Coronary artery (tissue), 2 donors: ENCODE measurements around the gene PSTPIP2.

Experiments
- DNase-seq: peaks from one replicate; pipeline ENCODE4 v3.0.0-alpha.2; 2017; ENCODE audit warnings: low spot score
- H3K27ac ChIP-seq, 2 donors: fragments of 200-600 bp; sonication (generic); one replicate each; pipeline ENCODE4 v1.5.1; 2016 to 2019
- H3K4me3 ChIP-seq: fragments of 200-600 bp; sonication (generic); 2 replicates; pipeline ENCODE4 v1.5.1; 2016; ENCODE audit warnings: mild to moderate bottlenecking, moderate library complexity
- CTCF ChIP-seq: fragments of 200-600 bp; sonication (generic); IDR thresholded peaks from one replicate; pipeline ENCODE4 v1.5.1; 2019; ENCODE audit warnings: antibody characterized with exemption

The PSTPIP2 gene

DNA sequence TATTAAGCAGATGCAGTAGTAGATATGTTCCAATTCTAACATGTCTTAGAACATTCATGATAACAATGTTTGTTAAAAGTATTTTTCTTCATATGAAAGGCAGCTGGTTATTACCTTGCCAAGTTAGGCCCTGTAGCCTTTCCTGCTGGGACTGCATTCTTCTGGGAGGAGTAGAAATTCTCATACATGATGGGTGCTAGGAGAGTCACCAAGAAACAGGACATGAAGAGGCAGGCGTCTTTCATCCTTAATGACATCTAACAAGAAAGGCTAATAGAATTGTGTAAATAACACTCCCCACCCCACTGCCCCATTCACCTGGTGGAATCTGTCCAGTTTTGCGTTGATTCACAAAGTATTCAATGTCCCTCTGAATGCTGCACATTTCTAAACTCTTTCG lies 80.3 kb downstream of the PSTPIP2 start:
- no peak for TF ChIP-seq CTCF

GRCh38 chr18:45984546-45985235 lies 87.4 kb downstream of the PSTPIP2 start:
- H3K27ac ChIP-seq, result no peak overlapping the region
- TF ChIP-seq CTCF, result no peak
- H3K4me3 ChIP-seq, result no peak overlapping the region
- no peak for DNase-seq

More for the DNA sequence above, 80.3 kb downstream of the PSTPIP2 start:
- DNase-seq, result no peak
- no peak overlapping the region for H3K27ac ChIP-seq
- no peak overlapping the region for H3K4me3 ChIP-seq

- no peak for DNase-seq
- H3K27ac ChIP-seq, result no peak overlapping the region
- no peak overlapping the region for H3K4me3 ChIP-seq
- no peak for TF ChIP-seq CTCF
These were observed 90.2 kb downstream of the PSTPIP2 start for GRCh38 chr18:45981821-45982220.

- no peak for TF ChIP-seq CTCF
- Histone ChIP-seq H3K27ac (no peak overlapping the region), H3K4me3 (no peak overlapping the region)
- no peak for DNase-seq
These were observed 91.8 kb downstream of the PSTPIP2 start for GRCh38 chr18:45980229-45980628.

GRCh38 chr18:45978084-45978483 lies 94.0 kb downstream of the PSTPIP2 start:
- no peak for TF ChIP-seq CTCF
- Histone ChIP-seq H3K27ac (no peak overlapping the region), H3K4me3 (no peak overlapping the region)
- DNase-seq, result no peak

GRCh38 chr18:45976974-45977373 lies 95.1 kb downstream of the PSTPIP2 start:
- H3K27ac ChIP-seq, result no peak overlapping the region
- no peak for DNase-seq
- no peak for TF ChIP-seq CTCF
- no peak overlapping the region for H3K4me3 ChIP-seq

- DNase-seq, result no peak
- TF ChIP-seq CTCF, result no peak
- Histone ChIP-seq H3K4me3 (no peak overlapping the region), H3K27ac (no peak overlapping the region)
These were observed 95.5 kb downstream of the PSTPIP2 start for GRCh38 chr18:45976566-45976965.
